ENCODE results near the gene ALKBH1. TPM values are rescaled to one million over a fixed set of nuclear protein-coding genes. Genes with fewer than 3 reads are reported as not detected.
"Not testable (repeated sequence)": the region's sequence is repeated elsewhere in the genome, so short reads cannot be mapped to it uniquely, and the experiment has no call there.

ALKBH1 gene
- total RNA-seq, 2 experiments from 2014 or later: 12.6 to 16.2 TPM

DNA sequence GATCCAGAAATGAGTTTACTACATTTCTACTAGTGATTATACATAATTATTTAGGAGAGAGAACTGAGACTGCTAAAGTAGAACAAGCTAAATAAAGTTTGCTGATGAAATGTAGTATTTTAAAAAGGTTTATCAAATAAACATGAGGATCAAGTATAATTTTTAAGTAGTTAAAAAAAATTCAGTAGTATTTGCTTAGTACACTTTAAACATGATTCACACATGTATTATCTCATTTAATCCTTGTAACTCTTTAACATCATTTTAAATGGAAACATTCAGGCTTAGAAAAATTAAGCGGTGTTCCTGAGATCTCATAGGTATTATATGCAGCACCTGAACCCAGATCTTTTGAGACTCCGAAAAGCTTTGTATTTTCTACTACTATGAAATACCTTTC lies 44.4 kb upstream of the ALKBH1 start:
- Histone ChIP-seq H3K4me1 (ENCODE audit: insufficient read depth, low read length, poor library complexity, severe bottlenecking) (no peaks in the 10 kb centered on the region), H3K4me3 (ENCODE audit: low read depth, low read length, poor library complexity, severe bottlenecking) (no peak overlapping the region), H3K27ac (ENCODE audit: low read depth, low read length, poor library complexity, severe bottlenecking) (no peak overlapping the region), H3K9me2 (ENCODE audit: insufficient read depth, low read length) (no peaks in the 10 kb centered on the region), H3K4me2 (ENCODE audit: low read length) (no peak overlapping the region), H3K36me3 (ENCODE audit: insufficient read depth, low read length) (peaks cover 91% of the 10 kb centered on the region), H3K9me3 (ENCODE audit: low read length) (no peaks in the 10 kb centered on the region), H4K20me1 (ENCODE audit: insufficient read depth, low read length) (peaks cover 9% of the 10 kb centered on the region; the same call in 1 of the 2 replicates), H2AFZ (ENCODE audit: low read length) (no peak overlapping the region), H3K79me2 (ENCODE audit: insufficient read depth, low read depth, low read length) (peaks cover 51% of the 10 kb centered on the region)
- DNase-seq (ENCODE audit: low spot score): no peak
- BruUV-seq (replicated peaks): no TSS peak
- ChIA-PET POLR2A (interaction anchor here (1.0 to 1.9 kb wide), 6 partner anchors 10 to 46 kb away, joined by 3 to 10 read pairs (median 4); partner anchors contain the start of gene SLIRP), CTCF (ENCODE audit: unreplicated experiment) (no interaction called here)
- TF ChIP-seq, protein P1, sequence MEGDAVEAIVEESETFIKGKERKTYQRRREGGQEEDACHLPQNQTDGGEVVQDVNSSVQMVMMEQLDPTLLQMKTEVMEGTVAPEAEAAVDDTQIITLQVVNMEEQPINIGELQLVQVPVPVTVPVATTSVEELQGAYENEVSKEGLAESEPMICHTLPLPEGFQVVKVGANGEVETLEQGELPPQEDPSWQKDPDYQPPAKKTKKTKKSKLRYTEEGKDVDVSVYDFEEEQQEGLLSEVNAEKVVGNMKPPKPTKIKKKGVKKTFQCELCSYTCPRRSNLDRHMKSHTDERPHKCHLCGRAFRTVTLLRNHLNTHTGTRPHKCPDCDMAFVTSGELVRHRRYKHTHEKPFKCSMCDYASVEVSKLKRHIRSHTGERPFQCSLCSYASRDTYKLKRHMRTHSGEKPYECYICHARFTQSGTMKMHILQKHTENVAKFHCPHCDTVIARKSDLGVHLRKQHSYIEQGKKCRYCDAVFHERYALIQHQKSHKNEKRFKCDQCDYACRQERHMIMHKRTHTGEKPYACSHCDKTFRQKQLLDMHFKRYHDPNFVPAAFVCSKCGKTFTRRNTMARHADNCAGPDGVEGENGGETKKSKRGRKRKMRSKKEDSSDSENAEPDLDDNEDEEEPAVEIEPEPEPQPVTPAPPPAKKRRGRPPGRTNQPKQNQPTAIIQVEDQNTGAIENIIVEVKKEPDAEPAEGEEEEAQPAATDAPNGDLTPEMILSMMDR (conservative IDR thresholded peaks at IDR 0.05; ENCODE audit: low read length): no peak
- no peak for TF ChIP-seq EZH2phosphoT487 (IDR thresholded peaks at IDR 0.05; ENCODE audit: borderline replicate concordance, low read depth, low read length)
- intact Hi-C loops (cut with micrococcal nuclease; ENCODE audit: unreplicated experiment): no loop called here

DNA sequence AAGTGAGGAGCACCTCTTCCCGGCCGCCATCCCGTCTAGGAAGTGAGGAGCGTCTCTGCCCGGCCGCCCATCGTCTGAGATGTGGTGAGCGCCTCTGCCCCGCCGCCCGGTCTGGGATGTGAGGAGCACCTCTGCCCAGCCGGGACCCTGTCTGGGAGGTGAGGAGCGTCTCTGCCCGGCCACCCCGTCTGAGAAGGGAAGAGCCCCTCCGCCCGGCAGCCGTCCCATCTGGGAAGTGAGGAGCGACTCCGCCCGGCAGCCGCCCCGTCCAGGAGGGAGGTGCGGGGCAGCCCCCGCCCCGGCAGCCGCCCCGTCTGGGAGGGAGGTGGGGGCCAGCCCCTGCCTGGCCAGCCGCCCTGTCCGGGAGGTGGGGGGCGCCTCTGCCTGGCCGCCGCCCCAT lies 39.6 kb upstream of the ALKBH1 start:
- H3K9me3 ChIP-seq (ENCODE audit: low read length); H3K4me3 ChIP-seq (ENCODE audit: low read depth, low read length, poor library complexity, severe bottlenecking); H4K20me1 ChIP-seq (ENCODE audit: insufficient read depth, low read length); H3K4me1 ChIP-seq (ENCODE audit: insufficient read depth, low read length, poor library complexity, severe bottlenecking); BruUV-seq (replicated peaks); H3K9me2 ChIP-seq (ENCODE audit: insufficient read depth, low read length); CTCF ChIA-PET (ENCODE audit: unreplicated experiment); intact Hi-C loops (cut with micrococcal nuclease; ENCODE audit: unreplicated experiment); H3K4me2 ChIP-seq (ENCODE audit: low read length); DNase-seq (ENCODE audit: low spot score); H3K27ac ChIP-seq (ENCODE audit: low read depth, low read length, poor library complexity, severe bottlenecking); POLR2A ChIA-PET; H2AFZ ChIP-seq (ENCODE audit: low read length): not testable (repeated sequence)
- peaks cover 26% of the 10 kb centered on the region for H3K79me2 ChIP-seq (ENCODE audit: insufficient read depth, low read depth, low read length)
- peaks cover 92% of the 10 kb centered on the region for H3K36me3 ChIP-seq (ENCODE audit: insufficient read depth, low read length)

DNA sequence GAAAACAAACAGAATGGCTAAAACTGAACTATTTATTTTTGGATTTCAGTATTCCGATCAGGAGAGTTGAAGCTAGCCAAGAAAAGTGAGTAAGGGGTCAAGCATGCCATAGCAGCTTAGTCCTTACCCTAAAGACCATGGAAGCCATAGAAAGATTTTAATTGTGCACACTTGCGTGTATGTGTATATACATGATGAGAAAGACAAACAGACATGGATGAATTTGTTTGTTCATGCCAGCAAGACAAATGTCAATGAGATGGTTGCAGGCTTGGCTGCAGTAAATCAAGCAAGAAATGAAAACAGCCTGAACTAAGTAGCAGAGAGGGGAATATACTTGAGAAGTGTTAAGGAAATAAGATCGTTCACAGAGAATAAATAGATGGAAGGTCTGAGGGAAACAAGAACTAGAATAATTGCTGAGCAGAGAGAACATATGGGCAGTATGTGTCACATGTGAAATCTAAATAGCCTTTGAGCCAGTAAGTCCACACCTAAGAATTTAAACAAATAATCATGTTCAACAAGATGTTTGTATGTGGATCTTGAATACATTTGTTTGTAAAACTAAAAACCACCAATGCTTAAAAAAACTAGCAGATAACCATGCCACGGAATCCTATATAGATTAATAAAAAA lies 38.4 kb upstream of the ALKBH1 start:
- no TSS peak for BruUV-seq (replicated peaks)
- H3K9me2 ChIP-seq (ENCODE audit: insufficient read depth, low read length): no peaks in the 10 kb centered on the region
- H3K79me2 ChIP-seq (ENCODE audit: insufficient read depth, low read depth, low read length): peaks cover 15% of the 10 kb centered on the region
- POLR2A ChIA-PET: interaction anchor here (1.7 kb wide), 1 partner anchor 11 kb away, joined by 6 read pairs; no protein-coding TSS in a partner anchor
- H3K4me3 ChIP-seq (ENCODE audit: low read depth, low read length, poor library complexity, severe bottlenecking): no peak overlapping the region
- CTCF ChIA-PET (ENCODE audit: unreplicated experiment): no interaction called here
- DNase-seq (ENCODE audit: low spot score): no peak
- no peak overlapping the region for H2AFZ ChIP-seq (ENCODE audit: low read length)
- intact Hi-C loops (cut with micrococcal nuclease; ENCODE audit: unreplicated experiment): no loop called here
- peaks cover 92% of the 10 kb centered on the region for H3K36me3 ChIP-seq (ENCODE audit: insufficient read depth, low read length)
- no peak overlapping the region for H3K4me2 ChIP-seq (ENCODE audit: low read length)
- H3K9me3 ChIP-seq (ENCODE audit: low read length): no peaks in the 10 kb centered on the region
- H4K20me1 ChIP-seq (ENCODE audit: insufficient read depth, low read length): no peaks in the 10 kb centered on the region
- H3K27ac ChIP-seq (ENCODE audit: low read depth, low read length, poor library complexity, severe bottlenecking): no peak overlapping the region
- TF ChIP-seq EZH2phosphoT487 (IDR thresholded peaks at IDR 0.05; ENCODE audit: borderline replicate concordance, low read depth, low read length): no peak
- TF ChIP-seq, protein P1 (conservative IDR thresholded peaks at IDR 0.05; ENCODE audit: low read length): no peak
- no peaks in the 10 kb centered on the region for H3K4me1 ChIP-seq (ENCODE audit: insufficient read depth, low read length, poor library complexity, severe bottlenecking)
